Measurements from ENCODE around the gene CLTA. TPM values are rescaled to one million over a fixed set of nuclear protein-coding genes. Genes with fewer than 3 reads are reported as not detected.

CLTA gene
- total and polyA plus RNA-seq, 2 of the 8 experiments (the other 6 are each of a cell fraction or from before 2014, with no cell fraction given), result 137 to 236 TPM

- Histone ChIP-seq H3K4ac (replicated peaks; ENCODE audit: insufficient read length, low read depth, low read length) (no peak overlapping the region), H3K14ac (ENCODE audit: insufficient read length) (no peak overlapping the region), H2BK120ac (replicated peaks; ENCODE audit: low read depth, low read length) (no peak overlapping the region), H3K4me2 (ENCODE audit: insufficient read depth in 1 of 2, low read depth in 2 of 2, low read length in 2 of 2) (no peak overlapping the region), H2BK5ac (ENCODE audit: low read depth, low read length) (no peak overlapping the region), H3K18ac (ENCODE audit: extremely low read depth, low read length) (no peak overlapping the region), H3K79me1 (ENCODE audit: low read depth, low read length) (peaks cover 4% of the 10 kb centered on the region; the same call in 1 of the 2 replicates), H3K27ac (ENCODE audit: low read depth, low read length) (no peak overlapping the region), H3K23me2 (ENCODE audit: low read depth, low read length) (no peaks in the 10 kb centered on the region), H4K91ac (replicated peaks; ENCODE audit: insufficient read length, low read length) (no peak overlapping the region), H3K9ac (replicated peaks in 1 of 4; ENCODE audit: extremely low read depth in 1 of 4, low read depth in 3 of 4, low read length in 3 of 4) (no peak overlapping the region), H3K23ac (ENCODE audit: insufficient read length) (no peak overlapping the region), H2AK5ac (ENCODE audit: low read depth, low read length) (no peak overlapping the region), H2BK15ac (ENCODE audit: low read length) (no peak overlapping the region), H3K4me1 (replicated peaks in 1 of 4; ENCODE audit: control insufficient read depth in 3 of 4, insufficient read depth in 4 of 4, low read length in 3 of 4) (no peaks in the 10 kb centered on the region), H2AFZ (ENCODE audit: low read length) (no peak overlapping the region), H4K5ac (ENCODE audit: insufficient read length, low read depth, low read length) (no peak overlapping the region), H3K9me3 (ENCODE audit: insufficient read depth in 2 of 2, low read depth in 1 of 2, low read length in 1 of 2) (no peaks in the 10 kb centered on the region), H3K56ac (replicated peaks; ENCODE audit: insufficient read length, low read depth, low read length) (no peak overlapping the region), H2BK20ac (ENCODE audit: low read length) (no peak overlapping the region), H3K36me3 (ENCODE audit: control insufficient read depth in 2 of 4, insufficient read depth in 4 of 4, low read length in 3 of 4) (no peaks in the 10 kb centered on the region; a peak in 1 of 8 replicates), H3K4me3 (ENCODE audit: extremely low read depth in 1 of 4, insufficient read depth in 2 of 4, low read depth in 3 of 4, low read length in 4 of 4) (no peak overlapping the region), H2BK12ac (ENCODE audit: low read depth, low read length) (no peak overlapping the region), H4K8ac (ENCODE audit: extremely low read depth, insufficient read depth, low read length) (no peak overlapping the region), H3K27me3 (replicated peaks in 1 of 4; ENCODE audit: control insufficient read depth in 3 of 4, extremely low read depth in 1 of 4, insufficient read depth in 3 of 4, low read length in 3 of 4) (no peaks in the 10 kb centered on the region), H3K79me2 (ENCODE audit: control insufficient read depth in 1 of 2, insufficient read depth in 2 of 2, low read length in 2 of 2) (peaks cover 0 to 5% of the 10 kb centered on the region in 2 experiments; a peak in 1 of 4 replicates), H4K20me1 (replicated peaks in 1 of 2; ENCODE audit: control insufficient read depth in 1 of 2, insufficient read depth in 2 of 2, low read length in 2 of 2) (no peaks in the 10 kb centered on the region)
- WGBS, 2 experiments (ENCODE audit: extremely low coverage in 1 of 2, insufficient coverage in 1 of 2, insufficient read length in 1 of 2, insufficient replicate concordance in 2 of 2, low coverage in 1 of 2, low lambda C conversion rate in 2 of 2, missing lambda C conversion rate in 1 of 2), result 93% methylated on average over 1 of the region's 1 CpG; no CpG with 5 or more reads in 1 of the 2 experiments
- DNase-seq (ENCODE audit: low read depth in 1 of 2, low spot score in 2 of 2), result no peak
- CTCF ChIA-PET (ENCODE audit: partially characterized antibody), result no interaction called here
- TF ChIP-seq CBX5 (IDR thresholded peaks at IDR 0.05; ENCODE audit: low read depth, low read length), result no peak
- POLR2A ChIA-PET (ENCODE audit: partially characterized antibody), result no interaction called here
- FAIRE-seq, result no peak
These were observed 60.7 kb downstream of the CLTA start for GRCh38 chr9:36251428-36251827.

Measured in H1 (cell line).